SK-N-SH treated with all-trans-retinoic acid at 6 μM for 48 hours (cell line): Measurements from ENCODE around the gene FBLN5.

ENCODE experiments used
- ATAC-seq: fragments of 200-7000 bp; cut with Tn5 transposase; 3 replicates; pipeline ENCODE4 v1.9.1; 2020; ENCODE audit warnings: mild to moderate bottlenecking, moderate library complexity
- ARNTL ChIP-seq: fragments of 450-650 bp; formaldehyde crosslinking; IDR thresholded peaks from 2 replicates; pipeline ENCODE4 v1.5.0; 2020; ENCODE audit warnings: low read depth, mild to moderate bottlenecking, moderate library complexity, borderline replicate concordance
- BACH2 ChIP-seq: fragments of 250-450 bp; sonication (Bioruptor Pico); IDR thresholded peaks from 2 replicates; pipeline ENCODE4 v1.9.0; 2021; ENCODE audit warnings: mild to moderate bottlenecking, borderline replicate concordance
- CSDC2 ChIP-seq: fragments of 250-450 bp; sonication (Bioruptor Pico); IDR thresholded peaks from 2 replicates; pipeline ENCODE4 v1.5.0; 2020; ENCODE audit warnings: mild to moderate bottlenecking, moderate library complexity
- ESRRG ChIP-seq: fragments of 250-450 bp; sonication (Bioruptor Pico); IDR thresholded peaks from 2 replicates; pipeline ENCODE4 v1.6.1; 2021; ENCODE audit warnings: mild to moderate bottlenecking
- GLIS3 ChIP-seq: fragments of 250-450 bp; sonication (Bioruptor Pico); IDR thresholded peaks from 2 replicates; pipeline ENCODE4 v1.5.0; 2020; ENCODE audit warnings: mild to moderate bottlenecking, moderate library complexity
- OSR1 ChIP-seq: fragments of 250-450 bp; sonication (Bioruptor Pico); IDR thresholded peaks from 2 replicates; pipeline ENCODE4 v1.8.0; 2022; ENCODE audit warnings: moderate library complexity, mild to moderate bottlenecking, inconsistent platforms
- PPARA ChIP-seq: fragments of 250-450 bp; sonication (Bioruptor Pico); IDR thresholded peaks from 2 replicates; pipeline ENCODE4 v1.5.0; 2020; ENCODE audit warnings: mild to moderate bottlenecking, borderline replicate concordance
- RARB ChIP-seq: fragments of 250-450 bp; sonication (Bioruptor Pico); IDR thresholded peaks from 2 replicates; pipeline ENCODE4 v1.8.0; 2021; ENCODE audit warnings: mild to moderate bottlenecking, moderate library complexity
- TCF4 ChIP-seq: fragments of 250-450 bp; sonication (Bioruptor Pico); IDR thresholded peaks from 2 replicates; pipeline ENCODE4 v1.8.0; 2021; ENCODE audit warnings: mild to moderate bottlenecking, moderate library complexity, borderline replicate concordance
- TOX ChIP-seq: fragments of 250-450 bp; sonication (Bioruptor Pico); IDR thresholded peaks from 2 replicates; pipeline ENCODE4 v1.8.0; 2021; ENCODE audit warnings: mild to moderate bottlenecking, moderate library complexity, borderline replicate concordance
- ZC3H10 ChIP-seq: fragments of 250-450 bp; sonication (Bioruptor Pico); IDR thresholded peaks from 2 replicates; pipeline ENCODE4 v1.5.1; 2021; ENCODE audit warnings: mild to moderate bottlenecking, moderate library complexity
- ZFP3 ChIP-seq: fragments of 250-450 bp; sonication (Bioruptor Pico); IDR thresholded peaks from 2 replicates; pipeline ENCODE4 v1.5.0; 2020; ENCODE audit warnings: mild to moderate bottlenecking, moderate library complexity
- ZFP30 ChIP-seq: fragments of 450-650 bp; formaldehyde crosslinking; IDR thresholded peaks from 2 replicates; pipeline ENCODE4 v1.5.0; 2022; ENCODE audit warnings: mild to moderate bottlenecking, moderate library complexity
- ZNF565 ChIP-seq: fragments of 450-650 bp; formaldehyde crosslinking; conservative IDR thresholded peaks from 2 replicates; pipeline ENCODE4 v1.5.0; 2020; ENCODE audit warnings: low read depth, mild to moderate bottlenecking, moderate library complexity
- ZNF8 ChIP-seq: fragments of 450-650 bp; formaldehyde crosslinking; IDR thresholded peaks from 2 replicates; pipeline ENCODE4 v1.5.0; 2020; ENCODE audit warnings: mild to moderate bottlenecking, moderate library complexity
- TF ChIP-seq, protein P1 (sequence below): fragments of 250-450 bp; sonication (Bioruptor Pico); IDR thresholded peaks from 2 replicates; pipeline ENCODE4 v1.8.0; 2021; ENCODE audit warnings: low read depth, mild to moderate bottlenecking, moderate library complexity, borderline replicate concordance
- TF ChIP-seq, protein P2 (sequence below): fragments of 250-450 bp; sonication (Bioruptor Pico); IDR thresholded peaks from 2 replicates; pipeline ENCODE4 v1.5.1; 2020; ENCODE audit warnings: low read depth, mild to moderate bottlenecking, moderate library complexity
- TF ChIP-seq, protein P3 (sequence below): fragments of 250-450 bp; sonication (Bioruptor Pico); IDR thresholded peaks from 2 replicates; pipeline ENCODE4 v1.5.1; 2021; ENCODE audit warnings: mild to moderate bottlenecking, moderate library complexity
- TF ChIP-seq, protein P4 (sequence below): fragments of 250-450 bp; sonication (Bioruptor Pico); IDR thresholded peaks from 2 replicates; pipeline ENCODE4 v1.5.0; 2020; ENCODE audit warnings: mild to moderate bottlenecking, moderate library complexity

The FBLN5 gene

DNA sequence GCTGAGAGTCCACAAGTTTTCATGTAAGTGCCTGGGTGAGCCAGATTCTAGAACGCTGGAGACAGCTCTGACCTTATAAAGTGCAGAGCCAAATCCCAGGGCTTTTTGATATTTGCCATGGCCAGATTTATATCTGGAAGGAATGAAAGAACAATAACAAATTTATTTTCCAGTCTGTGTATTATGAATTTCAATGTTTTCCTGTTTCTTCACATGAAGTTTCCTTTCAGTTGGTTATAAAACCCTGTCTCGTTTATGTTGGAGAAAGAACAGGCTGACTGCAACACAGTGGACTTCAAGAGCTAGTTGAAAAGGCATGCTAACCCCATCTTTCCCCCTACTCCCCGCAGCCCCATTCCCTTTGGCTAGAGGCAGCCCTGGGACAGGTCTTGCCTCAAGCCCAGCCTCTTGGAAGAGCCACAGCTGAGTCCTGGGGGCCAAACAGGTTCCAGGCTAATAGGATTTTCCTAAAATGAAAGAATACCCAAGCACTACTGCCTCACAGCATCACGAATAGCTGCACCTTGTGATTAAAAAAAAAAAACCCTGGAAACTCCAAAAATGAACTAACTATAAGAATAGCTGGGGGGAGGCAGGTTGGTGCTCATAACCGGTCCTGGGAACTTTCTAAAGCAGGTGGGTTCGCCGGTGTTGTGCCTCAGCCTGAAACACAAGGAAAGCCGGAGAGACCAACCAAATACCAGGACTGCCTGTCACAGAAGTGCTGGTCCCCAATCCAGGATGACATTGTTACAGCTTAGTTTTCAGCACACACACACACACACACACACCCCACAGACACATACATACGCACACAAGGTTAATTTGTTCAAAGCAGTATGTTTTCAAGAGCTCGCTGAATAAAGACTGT, 1.5 kb downstream of the FBLN5 start:
- ATAC-seq: peak; percentile 13
- TF ChIP-seq ZFP3 (CRISPR knock-in tag): no peak
- TF ChIP-seq GLIS3: no peak

DNA sequence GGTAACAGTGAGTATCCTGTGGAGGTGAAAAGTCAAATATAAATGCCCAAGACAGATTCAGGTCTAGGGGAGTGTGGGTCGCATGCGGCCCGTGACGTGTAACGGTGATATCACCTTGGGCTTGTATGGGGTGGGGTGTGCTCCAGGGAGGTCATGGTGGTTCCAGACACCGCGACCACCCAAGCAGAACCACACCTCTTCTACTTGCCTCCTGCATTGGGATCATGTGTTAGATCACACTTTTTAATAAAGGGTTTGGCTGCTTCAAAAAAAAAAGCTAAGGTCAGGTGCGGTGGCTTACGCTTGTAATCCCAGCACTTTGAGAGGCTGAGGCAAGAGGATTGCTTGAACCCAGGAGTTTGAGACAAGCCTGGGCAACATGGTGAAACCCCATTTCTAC, 4.5 kb downstream of the FBLN5 start:
- ATAC-seq: no peak
- TF ChIP-seq ZFP3 (CRISPR knock-in tag) (no peak), TOX (CRISPR knock-in tag) (no peak), RARB (no peak), CSDC2 (no peak), ZNF8 (CRISPR knock-in tag) (no peak), ZC3H10 (no peak), PPARA (CRISPR knock-in tag) (no peak), ZFP30 (CRISPR knock-in tag) (no peak)
- TF ChIP-seq, protein P1, sequence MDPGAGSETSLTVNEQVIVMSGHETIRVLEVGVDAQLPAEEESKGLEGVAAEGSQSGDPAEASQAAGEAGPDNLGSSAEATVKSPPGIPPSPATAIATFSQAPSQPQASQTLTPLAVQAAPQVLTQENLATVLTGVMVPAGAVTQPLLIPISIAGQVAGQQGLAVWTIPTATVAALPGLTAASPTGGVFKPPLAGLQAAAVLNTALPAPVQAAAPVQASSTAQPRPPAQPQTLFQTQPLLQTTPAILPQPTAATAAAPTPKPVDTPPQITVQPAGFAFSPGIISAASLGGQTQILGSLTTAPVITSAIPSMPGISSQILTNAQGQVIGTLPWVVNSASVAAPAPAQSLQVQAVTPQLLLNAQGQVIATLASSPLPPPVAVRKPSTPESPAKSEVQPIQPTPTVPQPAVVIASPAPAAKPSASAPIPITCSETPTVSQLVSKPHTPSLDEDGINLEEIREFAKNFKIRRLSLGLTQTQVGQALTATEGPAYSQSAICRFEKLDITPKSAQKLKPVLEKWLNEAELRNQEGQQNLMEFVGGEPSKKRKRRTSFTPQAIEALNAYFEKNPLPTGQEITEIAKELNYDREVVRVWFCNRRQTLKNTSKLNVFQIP (CRISPR knock-in tag): no peak

DNA sequence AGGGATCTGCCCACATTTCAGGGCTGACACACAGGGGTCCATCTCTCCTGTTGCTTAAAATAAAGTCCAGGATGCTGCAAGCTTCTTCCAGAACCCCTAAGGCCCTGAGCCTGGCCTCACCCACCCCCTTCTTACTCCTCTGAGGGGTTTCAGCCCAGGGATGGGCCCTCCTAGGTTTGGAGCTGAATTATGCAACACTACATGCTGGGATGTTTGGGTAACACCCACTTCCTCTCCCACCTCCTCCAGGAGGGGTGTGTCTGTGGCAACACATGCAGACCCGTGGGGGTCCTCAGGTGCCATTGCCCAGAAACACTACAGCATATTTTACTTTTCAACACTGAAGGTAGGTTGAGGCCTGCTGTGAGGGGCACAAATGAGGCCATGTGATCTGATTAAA, 5.4 kb downstream of the FBLN5 start:
- no peak for ATAC-seq
- TF ChIP-seq CSDC2: no peak
- TF ChIP-seq OSR1 (CRISPR knock-in tag): no peak
- TF ChIP-seq RARB: no peak
- TF ChIP-seq ZC3H10: no peak
- TF ChIP-seq, protein P1 (CRISPR knock-in tag): no peak
- TF ChIP-seq, protein P2, sequence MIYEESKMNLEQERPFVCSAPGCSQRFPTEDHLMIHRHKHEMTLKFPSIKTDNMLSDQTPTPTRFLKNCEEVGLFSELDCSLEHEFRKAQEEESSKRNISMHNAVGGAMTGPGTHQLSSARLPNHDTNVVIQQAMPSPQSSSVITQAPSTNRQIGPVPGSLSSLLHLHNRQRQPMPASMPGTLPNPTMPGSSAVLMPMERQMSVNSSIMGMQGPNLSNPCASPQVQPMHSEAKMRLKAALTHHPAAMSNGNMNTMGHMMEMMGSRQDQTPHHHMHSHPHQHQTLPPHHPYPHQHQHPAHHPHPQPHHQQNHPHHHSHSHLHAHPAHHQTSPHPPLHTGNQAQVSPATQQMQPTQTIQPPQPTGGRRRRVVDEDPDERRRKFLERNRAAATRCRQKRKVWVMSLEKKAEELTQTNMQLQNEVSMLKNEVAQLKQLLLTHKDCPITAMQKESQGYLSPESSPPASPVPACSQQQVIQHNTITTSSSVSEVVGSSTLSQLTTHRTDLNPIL (CRISPR knock-in tag): no peak
- no peak for TF ChIP-seq ARNTL (CRISPR knock-in tag)
- no peak for TF ChIP-seq ESRRG (CRISPR knock-in tag)
- TF ChIP-seq PPARA (CRISPR knock-in tag): no peak
- TF ChIP-seq ZNF8 (CRISPR knock-in tag): no peak
- TF ChIP-seq, protein P3, sequence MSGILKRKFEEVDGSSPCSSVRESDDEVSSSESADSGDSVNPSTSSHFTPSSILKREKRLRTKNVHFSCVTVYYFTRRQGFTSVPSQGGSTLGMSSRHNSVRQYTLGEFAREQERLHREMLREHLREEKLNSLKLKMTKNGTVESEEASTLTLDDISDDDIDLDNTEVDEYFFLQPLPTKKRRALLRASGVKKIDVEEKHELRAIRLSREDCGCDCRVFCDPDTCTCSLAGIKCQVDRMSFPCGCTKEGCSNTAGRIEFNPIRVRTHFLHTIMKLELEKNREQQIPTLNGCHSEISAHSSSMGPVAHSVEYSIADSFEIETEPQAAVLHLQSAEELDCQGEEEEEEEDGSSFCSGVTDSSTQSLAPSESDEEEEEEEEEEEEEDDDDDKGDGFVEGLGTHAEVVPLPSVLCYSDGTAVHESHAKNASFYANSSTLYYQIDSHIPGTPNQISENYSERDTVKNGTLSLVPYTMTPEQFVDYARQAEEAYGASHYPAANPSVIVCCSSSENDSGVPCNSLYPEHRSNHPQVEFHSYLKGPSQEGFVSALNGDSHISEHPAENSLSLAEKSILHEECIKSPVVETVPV (CRISPR knock-in tag): no peak
- TF ChIP-seq, protein P4, sequence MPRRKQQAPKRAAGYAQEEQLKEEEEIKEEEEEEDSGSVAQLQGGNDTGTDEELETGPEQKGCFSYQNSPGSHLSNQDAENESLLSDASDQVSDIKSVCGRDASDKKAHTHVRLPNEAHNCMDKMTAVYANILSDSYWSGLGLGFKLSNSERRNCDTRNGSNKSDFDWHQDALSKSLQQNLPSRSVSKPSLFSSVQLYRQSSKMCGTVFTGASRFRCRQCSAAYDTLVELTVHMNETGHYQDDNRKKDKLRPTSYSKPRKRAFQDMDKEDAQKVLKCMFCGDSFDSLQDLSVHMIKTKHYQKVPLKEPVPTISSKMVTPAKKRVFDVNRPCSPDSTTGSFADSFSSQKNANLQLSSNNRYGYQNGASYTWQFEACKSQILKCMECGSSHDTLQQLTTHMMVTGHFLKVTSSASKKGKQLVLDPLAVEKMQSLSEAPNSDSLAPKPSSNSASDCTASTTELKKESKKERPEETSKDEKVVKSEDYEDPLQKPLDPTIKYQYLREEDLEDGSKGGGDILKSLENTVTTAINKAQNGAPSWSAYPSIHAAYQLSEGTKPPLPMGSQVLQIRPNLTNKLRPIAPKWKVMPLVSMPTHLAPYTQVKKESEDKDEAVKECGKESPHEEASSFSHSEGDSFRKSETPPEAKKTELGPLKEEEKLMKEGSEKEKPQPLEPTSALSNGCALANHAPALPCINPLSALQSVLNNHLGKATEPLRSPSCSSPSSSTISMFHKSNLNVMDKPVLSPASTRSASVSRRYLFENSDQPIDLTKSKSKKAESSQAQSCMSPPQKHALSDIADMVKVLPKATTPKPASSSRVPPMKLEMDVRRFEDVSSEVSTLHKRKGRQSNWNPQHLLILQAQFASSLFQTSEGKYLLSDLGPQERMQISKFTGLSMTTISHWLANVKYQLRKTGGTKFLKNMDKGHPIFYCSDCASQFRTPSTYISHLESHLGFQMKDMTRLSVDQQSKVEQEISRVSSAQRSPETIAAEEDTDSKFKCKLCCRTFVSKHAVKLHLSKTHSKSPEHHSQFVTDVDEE (CRISPR knock-in tag): no peak
- TF ChIP-seq TOX (CRISPR knock-in tag): no peak
- TF ChIP-seq TCF4 (CRISPR knock-in tag): no peak
- no peak for TF ChIP-seq ZFP30 (CRISPR knock-in tag)
- TF ChIP-seq GLIS3: no peak
- no peak for TF ChIP-seq ZNF565
- TF ChIP-seq BACH2 (CRISPR knock-in tag): no peak
- TF ChIP-seq, all 23 proteins: peak for 0
